IMR-90 (cell line): ENCODE data around the gene CREB5.

ENCODE experiments used
- CEBPB ChIP-seq: IDR thresholded peaks from 2 replicates; pipeline ENCODE4 v1.6.1; 2012; ENCODE audit warnings: low read depth, low read length, improper control_type of control experiment
- CTCF ChIP-seq: conservative IDR thresholded peaks from 2 replicates; pipeline ENCODE4 v1.5.1; 2012; ENCODE audit warnings: mild to moderate bottlenecking, low read depth, low read length, improper control_type of control experiment
- MXI1 ChIP-seq: IDR thresholded peaks from 2 replicates; pipeline ENCODE4 v1.6.1; 2012; ENCODE audit warnings: low read depth, mild to moderate bottlenecking, low read length, moderate library complexity, borderline replicate concordance
- RAD21 ChIP-seq: IDR thresholded peaks from 2 replicates; pipeline ENCODE4 v1.6.1; 2012; ENCODE audit warnings: low read length, improper control_type of control experiment
- RFX5 ChIP-seq: IDR thresholded peaks from 2 replicates; pipeline ENCODE4 v1.8.0; 2012; ENCODE audit warnings: low read depth, mild to moderate bottlenecking, low read length, moderate library complexity
- TF ChIP-seq, protein P1 (sequence below): fragments of 150-350 bp; IDR thresholded peaks from 2 replicates; pipeline ENCODE4 v1.6.1; 2016; ENCODE audit warnings: low read depth, mild to moderate bottlenecking, low read length, moderate library complexity, borderline replicate concordance

DNA sequence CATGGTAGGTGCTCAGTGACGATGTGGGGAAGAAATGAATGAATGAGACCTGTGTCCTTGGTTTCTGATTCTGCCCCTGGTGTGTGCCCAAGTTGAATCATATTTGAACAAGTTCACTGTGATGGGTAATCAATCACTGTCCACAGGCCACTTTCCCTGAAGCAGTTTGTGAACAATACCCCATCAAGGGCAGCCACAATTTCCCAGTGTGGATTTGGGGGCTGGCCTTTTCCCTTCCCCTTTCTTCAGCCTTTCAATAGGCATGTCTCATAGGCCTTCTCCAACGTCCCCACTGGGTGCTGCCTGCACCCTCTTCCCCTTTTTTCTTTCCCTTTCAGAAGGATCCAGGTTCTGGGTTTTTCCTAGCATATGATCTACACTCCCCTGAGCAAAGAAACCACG is 64.7 kb downstream of the CREB5 start:
- TF ChIP-seq CTCF (no peak), RAD21 (no peak), MXI1 (no peak), RFX5 (no peak), CEBPB (no peak)
- TF ChIP-seq, protein P1, sequence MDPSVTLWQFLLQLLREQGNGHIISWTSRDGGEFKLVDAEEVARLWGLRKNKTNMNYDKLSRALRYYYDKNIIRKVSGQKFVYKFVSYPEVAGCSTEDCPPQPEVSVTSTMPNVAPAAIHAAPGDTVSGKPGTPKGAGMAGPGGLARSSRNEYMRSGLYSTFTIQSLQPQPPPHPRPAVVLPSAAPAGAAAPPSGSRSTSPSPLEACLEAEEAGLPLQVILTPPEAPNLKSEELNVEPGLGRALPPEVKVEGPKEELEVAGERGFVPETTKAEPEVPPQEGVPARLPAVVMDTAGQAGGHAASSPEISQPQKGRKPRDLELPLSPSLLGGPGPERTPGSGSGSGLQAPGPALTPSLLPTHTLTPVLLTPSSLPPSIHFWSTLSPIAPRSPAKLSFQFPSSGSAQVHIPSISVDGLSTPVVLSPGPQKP: no peak
